Embryonic facial prominence (tissue), 1 donor: ENCODE measurements around the gene NT5DC1.
"Not testable (repeated sequence)": the region's sequence is repeated elsewhere in the genome, so short reads cannot be mapped to it uniquely, and the experiment has no call there.

ENCODE experiments used
- DNase-seq: peaks from one replicate; pipeline ENCODE4 v3.0.0-alpha.2; 2016; ENCODE audit errors: extremely low spot score

Gene NT5DC1

GRCh38 chr6:116090251-116090650, 10.4 kb upstream of the NT5DC1 start:
- DNase-seq = no peak

- DNase-seq = no peak
These were observed 6.6 kb upstream of the NT5DC1 start for GRCh38 chr6:116094041-116094440.

GRCh38 chr6:116096048-116096759, 4.4 kb upstream of the NT5DC1 start:
- DNase-seq = not testable (repeated sequence)

GRCh38 chr6:116096979-116097816, 3.5 kb upstream of the NT5DC1 start:
- DNase-seq = peak; percentile 28

GRCh38 chr6:116099036-116099435, 1.6 kb upstream of the NT5DC1 start:
- DNase-seq = no peak

GRCh38 chr6:116101302-116101718, 657 bp downstream of the NT5DC1 start:
- peak; percentile 90 for DNase-seq

- no peak for DNase-seq
These were observed 1.1 kb downstream of the NT5DC1 start for GRCh38 chr6:116101790-116102189.

- no peak for DNase-seq
These were observed 2.2 kb downstream of the NT5DC1 start for GRCh38 chr6:116102873-116103272.

GRCh38 chr6:116104636-116105035, 4.0 kb downstream of the NT5DC1 start:
- DNase-seq = no peak

- no peak for DNase-seq
These were observed 4.6 kb downstream of the NT5DC1 start for GRCh38 chr6:116105247-116105646.

- no peak for DNase-seq
These were observed 5.5 kb downstream of the NT5DC1 start for GRCh38 chr6:116106146-116106545.

- no peak for DNase-seq
These were observed 8.2 kb downstream of the NT5DC1 start for GRCh38 chr6:116108836-116109235.

GRCh38 chr6:116111552-116112528, 11.2 kb downstream of the NT5DC1 start:
- no peak for DNase-seq

GRCh38 chr6:116113386-116113785, 12.7 kb downstream of the NT5DC1 start:
- DNase-seq = no peak

GRCh38 chr6:116115781-116116180, 15.1 kb downstream of the NT5DC1 start:
- no peak for DNase-seq

GRCh38 chr6:116118608-116119007, 18.0 kb downstream of the NT5DC1 start:
- DNase-seq = no peak

- DNase-seq = no peak
These were observed 19.8 kb downstream of the NT5DC1 start for GRCh38 chr6:116120430-116120829.

GRCh38 chr6:116126032-116126431, 25.4 kb downstream of the NT5DC1 start, which contains the start of gene COL10A1:
Gene COL10A1, minus strand, starts transcription at chr6:116126132. Its CDS starts 640 bp downstream, at chr6:116125492.
- no peak for DNase-seq

- DNase-seq = no peak
These were observed 27.3 kb downstream of the NT5DC1 start for GRCh38 chr6:116127771-116128493.

GRCh38 chr6:116133453-116133852, 32.8 kb downstream of the NT5DC1 start:
- no peak for DNase-seq

GRCh38 chr6:116136373-116136772, 35.7 kb downstream of the NT5DC1 start:
- no peak for DNase-seq
